ENCODE results near the gene NUAK2. TPM values are rescaled to one million over a fixed set of nuclear protein-coding genes. Genes with fewer than 3 reads are reported as not detected.

NUAK2 gene
- total RNA-seq, 1 donor from 2014 or later: 3.3 TPM

- no peak overlapping the region for H3K4me3 Mint-ChIP-seq (ENCODE audit: unreplicated experiment)
- no peaks in the 10 kb centered on the region for H3K9me3 Mint-ChIP-seq (ENCODE audit: low read depth)
- DNase-seq (ENCODE audit: low spot score): no peak
- no peak for TF ChIP-seq CTCF (IDR thresholded peaks at IDR 0.05)
- H3K27ac Mint-ChIP-seq (ENCODE audit: unreplicated experiment): no peak overlapping the region
- H3K36me3 Mint-ChIP-seq (ENCODE audit: low read depth): peaks cover 4% of the 10 kb centered on the region
- H3K4me1 Mint-ChIP-seq (ENCODE audit: low read depth): no peaks in the 10 kb centered on the region
- H3K27me3 Mint-ChIP-seq (ENCODE audit: low read depth): no peaks in the 10 kb centered on the region
Observed at GRCh38 chr1:205276689-205277065, 44.9 kb downstream of the NUAK2 start.

GRCh38 chr1:205275916-205276688, 45.4 kb downstream of the NUAK2 start:
- Mint-ChIP-seq H3K9me3 (ENCODE audit: low read depth) (no peaks in the 10 kb centered on the region), H3K36me3 (ENCODE audit: low read depth) (peaks cover 4% of the 10 kb centered on the region), H3K4me3 (ENCODE audit: unreplicated experiment) (no peak overlapping the region), H3K27ac (ENCODE audit: unreplicated experiment) (no peak overlapping the region), H3K27me3 (ENCODE audit: low read depth) (no peaks in the 10 kb centered on the region), H3K4me1 (ENCODE audit: low read depth) (peaks cover 2% of the 10 kb centered on the region)
- no peak for DNase-seq (ENCODE audit: low spot score)
- no peak for TF ChIP-seq CTCF (IDR thresholded peaks at IDR 0.05)

- DNase-seq (ENCODE audit: low spot score): no peak
- TF ChIP-seq CTCF (IDR thresholded peaks at IDR 0.05): no peak
- Mint-ChIP-seq H3K4me3 (ENCODE audit: unreplicated experiment) (no peak overlapping the region), H3K9me3 (ENCODE audit: low read depth) (no peaks in the 10 kb centered on the region), H3K36me3 (ENCODE audit: low read depth) (peaks cover 4% of the 10 kb centered on the region), H3K4me1 (ENCODE audit: low read depth) (peaks cover 9% of the 10 kb centered on the region), H3K27ac (ENCODE audit: unreplicated experiment) (no peak overlapping the region), H3K27me3 (ENCODE audit: low read depth) (no peaks in the 10 kb centered on the region)
Observed at GRCh38 chr1:205275133-205275532, 46.4 kb downstream of the NUAK2 start.

- no peak for TF ChIP-seq CTCF (IDR thresholded peaks at IDR 0.05)
- no peaks in the 10 kb centered on the region for H3K9me3 Mint-ChIP-seq (ENCODE audit: low read depth)
- H3K27me3 Mint-ChIP-seq (ENCODE audit: low read depth): no peaks in the 10 kb centered on the region
- H3K36me3 Mint-ChIP-seq (ENCODE audit: low read depth): peaks cover 4% of the 10 kb centered on the region
- no peak overlapping the region for H3K27ac Mint-ChIP-seq (ENCODE audit: unreplicated experiment)
- no peak overlapping the region for H3K4me3 Mint-ChIP-seq (ENCODE audit: unreplicated experiment)
- DNase-seq (ENCODE audit: low spot score): no peak
- peaks cover 9% of the 10 kb centered on the region for H3K4me1 Mint-ChIP-seq (ENCODE audit: low read depth)
Observed at GRCh38 chr1:205274041-205274691, 47.4 kb downstream of the NUAK2 start.

GRCh38 chr1:205273551-205273982, 48.0 kb downstream of the NUAK2 start:
- DNase-seq (ENCODE audit: low spot score): no peak
- Mint-ChIP-seq H3K36me3 (ENCODE audit: low read depth) (peaks cover 4% of the 10 kb centered on the region), H3K9me3 (ENCODE audit: low read depth) (no peaks in the 10 kb centered on the region), H3K4me1 (ENCODE audit: low read depth) (peaks cover 9% of the 10 kb centered on the region), H3K27me3 (ENCODE audit: low read depth) (no peaks in the 10 kb centered on the region), H3K4me3 (ENCODE audit: unreplicated experiment) (no peak overlapping the region), H3K27ac (ENCODE audit: unreplicated experiment) (no peak overlapping the region)
- peak; percentile 95 for TF ChIP-seq CTCF (IDR thresholded peaks at IDR 0.05)

Data from chondrocyte (in vitro differentiated cells).